SU-DHL-6 (cell line): ENCODE results near the gene TRIM17.

Experiments used
- CTCF ChIP-seq: fragments of 200-600 bp; sonication (generic); IDR thresholded peaks from one replicate; pipeline ENCODE4 v1.5.1; 2017; ENCODE audit warnings: antibody characterized with exemption, mild to moderate bottlenecking, low read length, moderate library complexity; ENCODE audit not compliant: insufficient read depth, poor library complexity, severe bottlenecking
- EZH2phosphoT487 ChIP-seq: fragments of 200-600 bp; sonication (generic), shearing (Covaris generic); conservative IDR thresholded peaks from 2 replicates; pipeline ENCODE4 v1.6.1; 2018; ENCODE audit warnings: mild to moderate bottlenecking, antibody characterized with exemption, low read length, moderate library complexity, mixed read lengths

DNA sequence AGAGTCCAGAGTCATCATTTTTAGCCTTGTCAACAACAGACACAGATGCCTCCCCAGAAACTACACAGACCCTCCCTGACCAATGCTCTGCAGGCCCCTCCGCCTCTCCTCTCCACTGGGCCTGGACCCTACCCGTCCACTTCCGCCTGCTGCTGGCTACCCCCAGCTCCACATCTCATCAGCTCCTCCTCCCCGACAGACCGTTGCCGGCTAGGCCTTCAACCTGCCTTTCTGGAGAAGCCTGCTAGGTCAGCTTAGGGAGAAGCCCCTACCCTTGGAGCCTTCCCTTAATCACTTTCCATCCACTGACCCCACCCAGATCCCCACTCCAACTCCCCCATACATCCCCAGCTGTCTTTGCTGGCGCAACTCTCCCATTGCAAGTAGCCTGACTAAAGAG is 1.4 kb downstream of the TRIM17 start:
- TF ChIP-seq CTCF (no peak), EZH2phosphoT487 (no peak)
